ENCODE measurements around the gene SRSF5.

- TF ChIP-seq EP300 (IDR thresholded peaks at IDR 0.05) (no peak), POLR2A (IDR thresholded peaks at IDR 0.05) (no peak), CTCF (IDR thresholded peaks at IDR 0.05) (no peak)
Measured at GRCh38 chr14:69808919-69809808, 42.2 kb downstream of the SRSF5 start.
